HG03457 (cell line): ENCODE results near the gene DAPK2.

Experiments
- ATAC-seq: cut with Tn5 transposase; IDR thresholded peaks from one replicate; pipeline ENCODE4 v1.9.1; 2021; ENCODE audit warnings: moderate number of reproducible peaks; ENCODE audit not compliant: unreplicated experiment

DAPK2 gene

GRCh38 chr15:64024172-64025050 is 21.9 kb downstream of the DAPK2 start:
- ATAC-seq: no peak

- ATAC-seq: no peak
These were observed 23.1 kb downstream of the DAPK2 start for GRCh38 chr15:64023220-64023619.

- ATAC-seq: no peak
These were observed 23.7 kb downstream of the DAPK2 start for GRCh38 chr15:64022571-64022970.

GRCh38 chr15:64019764-64020163 is 26.5 kb downstream of the DAPK2 start:
- ATAC-seq: no peak

GRCh38 chr15:64017591-64018163 is 28.6 kb downstream of the DAPK2 start:
- ATAC-seq: no peak

GRCh38 chr15:64017082-64017588 is 29.1 kb downstream of the DAPK2 start:
- ATAC-seq: no peak

GRCh38 chr15:64016257-64016656 is 30.0 kb downstream of the DAPK2 start:
- ATAC-seq: no peak

- ATAC-seq: no peak
These were observed 31.3 kb downstream of the DAPK2 start for GRCh38 chr15:64014995-64015394.

- no peak for ATAC-seq
These were observed 32.9 kb downstream of the DAPK2 start for GRCh38 chr15:64013179-64014062.

GRCh38 chr15:64011736-64012135 is 34.5 kb downstream of the DAPK2 start:
- no peak for ATAC-seq

- peak; percentile 77 for ATAC-seq
These were observed 35.6 kb downstream of the DAPK2 start for GRCh38 chr15:64010719-64011118.

- no peak for ATAC-seq
These were observed 36.5 kb downstream of the DAPK2 start for GRCh38 chr15:64009798-64010261.

- ATAC-seq: no peak
These were observed 37.0 kb downstream of the DAPK2 start for GRCh38 chr15:64009241-64009640.

GRCh38 chr15:64008177-64008576 is 38.1 kb downstream of the DAPK2 start:
- no peak for ATAC-seq

GRCh38 chr15:64006642-64007041 is 39.6 kb downstream of the DAPK2 start:
- no peak for ATAC-seq

- ATAC-seq: no peak
These were observed 41.7 kb downstream of the DAPK2 start for GRCh38 chr15:64004587-64004986.

- no peak for ATAC-seq
These were observed 42.2 kb downstream of the DAPK2 start for GRCh38 chr15:64004056-64004455.

GRCh38 chr15:64003182-64003581 is 43.1 kb downstream of the DAPK2 start:
- no peak for ATAC-seq

GRCh38 chr15:64001148-64001547 is 45.1 kb downstream of the DAPK2 start:
- ATAC-seq: no peak

- no peak for ATAC-seq
These were observed 45.9 kb downstream of the DAPK2 start for GRCh38 chr15:64000183-64000951.
